Ramos (cell line): Measurements from ENCODE around the gene PRKG1.

Experiments used
- in situ Hi-C: fragments of 300-500 bp; cut with MboI; formaldehyde crosslinking; loops from one replicate; pipeline ENCODE4 v1.14.3; 2022; ENCODE audit warnings: low sequenced_read_pairs; ENCODE audit not compliant: unreplicated experiment

Gene PRKG1

GRCh38 chr10:51109801-51110533 lies 35.7 kb downstream of the PRKG1 start:
- in situ Hi-C loops = no loop called here

GRCh38 chr10:51112013-51112412 lies 37.7 kb downstream of the PRKG1 start:
- in situ Hi-C loops = no loop called here

GRCh38 chr10:51113007-51113406 lies 38.7 kb downstream of the PRKG1 start:
- in situ Hi-C loops = no loop called here

- in situ Hi-C loops = no loop called here
Observed at GRCh38 chr10:51117053-51117660, 42.9 kb downstream of the PRKG1 start.

- in situ Hi-C loops = no loop called here
Observed at GRCh38 chr10:51117794-51118193, 43.5 kb downstream of the PRKG1 start.

GRCh38 chr10:51119441-51119840 lies 45.2 kb downstream of the PRKG1 start:
- in situ Hi-C loops = no loop called here

GRCh38 chr10:51121861-51122260 lies 47.6 kb downstream of the PRKG1 start:
- in situ Hi-C loops = no loop called here

- in situ Hi-C loops = no loop called here
Observed at GRCh38 chr10:51124852-51125251, 50.6 kb downstream of the PRKG1 start.

GRCh38 chr10:51125518-51125917 lies 51.2 kb downstream of the PRKG1 start:
- in situ Hi-C loops = no loop called here

GRCh38 chr10:51129946-51130544 lies 55.8 kb downstream of the PRKG1 start:
- in situ Hi-C loops = no loop called here

- in situ Hi-C loops = no loop called here
Observed at GRCh38 chr10:51137756-51138529, 63.7 kb downstream of the PRKG1 start.

- in situ Hi-C loops = no loop called here
Observed at GRCh38 chr10:51139176-51139575, 64.9 kb downstream of the PRKG1 start.

- in situ Hi-C loops = no loop called here
Observed at GRCh38 chr10:51141010-51141409, 66.7 kb downstream of the PRKG1 start.

GRCh38 chr10:51144161-51144781 lies 70.0 kb downstream of the PRKG1 start:
- in situ Hi-C loops = no loop called here

GRCh38 chr10:51145375-51145774 lies 71.1 kb downstream of the PRKG1 start:
- in situ Hi-C loops = no loop called here

GRCh38 chr10:51147644-51148399 lies 73.5 kb downstream of the PRKG1 start:
- in situ Hi-C loops = no loop called here

- in situ Hi-C loops = no loop called here
Observed at GRCh38 chr10:51156926-51157325, 82.6 kb downstream of the PRKG1 start.

- in situ Hi-C loops = no loop called here
Observed at GRCh38 chr10:51158832-51159231, 84.5 kb downstream of the PRKG1 start.

GRCh38 chr10:51159841-51160240 lies 85.6 kb downstream of the PRKG1 start:
- in situ Hi-C loops = no loop called here

- in situ Hi-C loops = no loop called here
Observed at GRCh38 chr10:51162002-51162401, 87.7 kb downstream of the PRKG1 start.
